Renal cortical epithelial cell (primary cell): Measurements from ENCODE around the gene UBE2G1. TPM values are rescaled to one million over a fixed set of nuclear protein-coding genes. Genes with fewer than 3 reads are reported as not detected.
"Not testable (repeated sequence)": the region's sequence is repeated elsewhere in the genome, so short reads cannot be mapped to it uniquely, and the experiment has no call there.

ENCODE experiments used
- DNase-seq: peaks from one replicate; pipeline ENCODE4 v3.0.0-alpha.2; 2011; ENCODE audit warnings: low read depth
- total RNA-seq: library from RNA; depleted of rRNA; stranded (reverse); fragments of >200 nt; gene quantifications from 2 replicates; pipeline ENCODE4 v1.2.3, GENCODE V29; 2014

UBE2G1 gene
- total RNA-seq, 1 donor from 2014 or later, result 70.1 TPM

- DNase-seq, result peak; percentile 41
Measured at GRCh38 chr17:4375039-4375748, 8.7 kb upstream of the UBE2G1 start.

- DNase-seq, result no peak
Measured at GRCh38 chr17:4369557-4370230, 3.2 kb upstream of the UBE2G1 start.

GRCh38 chr17:4368341-4368740, 1.9 kb upstream of the UBE2G1 start:
- no peak for DNase-seq

- not testable (repeated sequence) for DNase-seq
Measured at GRCh38 chr17:4367177-4367576, 702 bp upstream of the UBE2G1 start.

- no peak for DNase-seq
Measured at GRCh38 chr17:4365628-4366326, 698 bp downstream of the UBE2G1 start.

- peak; percentile 90 for DNase-seq
Measured at GRCh38 chr17:4365103-4365627, 1.3 kb downstream of the UBE2G1 start.

- DNase-seq, result no peak
Measured at GRCh38 chr17:4364622-4365041, 1.8 kb downstream of the UBE2G1 start.

GRCh38 chr17:4362141-4362540, 4.3 kb downstream of the UBE2G1 start:
- no peak for DNase-seq

GRCh38 chr17:4358154-4358553, 8.3 kb downstream of the UBE2G1 start:
- DNase-seq, result no peak

- no peak for DNase-seq
Measured at GRCh38 chr17:4357671-4358070, 8.8 kb downstream of the UBE2G1 start.

GRCh38 chr17:4357030-4357628, 9.3 kb downstream of the UBE2G1 start:
- no peak for DNase-seq

- DNase-seq, result no peak
Measured at GRCh38 chr17:4354862-4355514, 11.5 kb downstream of the UBE2G1 start.

- no peak for DNase-seq
Measured at GRCh38 chr17:4354206-4354605, 12.3 kb downstream of the UBE2G1 start.

- DNase-seq, result not testable (repeated sequence)
Measured at GRCh38 chr17:4350214-4350613, 16.3 kb downstream of the UBE2G1 start.

- DNase-seq, result no peak
Measured at GRCh38 chr17:4345581-4346252, 20.8 kb downstream of the UBE2G1 start.

- DNase-seq, result no peak
Measured at GRCh38 chr17:4344926-4345325, 21.5 kb downstream of the UBE2G1 start.

- no peak for DNase-seq
Measured at GRCh38 chr17:4342535-4342934, 23.9 kb downstream of the UBE2G1 start.

- no peak for DNase-seq
Measured at GRCh38 chr17:4341616-4341977, 24.9 kb downstream of the UBE2G1 start.

- DNase-seq, result peak; percentile 38
Measured at GRCh38 chr17:4340914-4341615, 25.4 kb downstream of the UBE2G1 start.

- no peak for DNase-seq
Measured at GRCh38 chr17:4334776-4335584, 31.5 kb downstream of the UBE2G1 start.
